ENCODE results near the gene NIFK. TPM values are rescaled to one million over a fixed set of nuclear protein-coding genes. Genes with fewer than 3 reads are reported as not detected.

Gene NIFK
- total RNA-seq, 3 donors from 2014 or later, result 28.5 to 37.4 (median 31.2) TPM

DNA sequence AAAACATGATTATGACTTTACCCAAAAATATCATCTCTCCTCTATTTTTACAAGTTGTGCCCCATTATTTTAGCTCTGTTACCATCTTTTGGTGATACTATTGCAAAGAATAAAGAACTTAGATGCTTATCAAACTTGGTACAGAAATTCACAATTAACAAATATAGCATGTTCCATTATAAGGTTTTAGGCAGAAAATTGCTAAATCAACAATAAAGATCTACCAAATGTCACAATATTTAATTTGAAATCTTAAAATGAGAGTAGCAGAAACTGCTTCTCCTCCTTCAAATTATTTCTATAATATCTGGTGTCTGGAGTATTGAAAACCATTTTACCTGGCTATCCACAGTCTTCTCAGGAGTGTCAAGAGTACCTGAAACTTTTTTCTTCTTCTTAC lies 8.7 kb downstream of the NIFK start:
- no peak for ATAC-seq
- no peak for DNase-seq
- Histone ChIP-seq H3K9me3 (no peaks in the 10 kb centered on the region), H3K4me1 (ENCODE audit: low read depth) (no peaks in the 10 kb centered on the region), H3K36me3 (ENCODE audit: low read depth) (peaks cover 16% of the 10 kb centered on the region), H3K4me3 (no peak overlapping the region)
- intact Hi-C loops (cut with DNase I, micrococcal nuclease), result loop anchor here in 1 of 2 donors (10.0 kb wide), 1 partner anchor 193 kb away; the partner anchor contains the start of gene RNU4ATAC
- TF ChIP-seq, protein P1, sequence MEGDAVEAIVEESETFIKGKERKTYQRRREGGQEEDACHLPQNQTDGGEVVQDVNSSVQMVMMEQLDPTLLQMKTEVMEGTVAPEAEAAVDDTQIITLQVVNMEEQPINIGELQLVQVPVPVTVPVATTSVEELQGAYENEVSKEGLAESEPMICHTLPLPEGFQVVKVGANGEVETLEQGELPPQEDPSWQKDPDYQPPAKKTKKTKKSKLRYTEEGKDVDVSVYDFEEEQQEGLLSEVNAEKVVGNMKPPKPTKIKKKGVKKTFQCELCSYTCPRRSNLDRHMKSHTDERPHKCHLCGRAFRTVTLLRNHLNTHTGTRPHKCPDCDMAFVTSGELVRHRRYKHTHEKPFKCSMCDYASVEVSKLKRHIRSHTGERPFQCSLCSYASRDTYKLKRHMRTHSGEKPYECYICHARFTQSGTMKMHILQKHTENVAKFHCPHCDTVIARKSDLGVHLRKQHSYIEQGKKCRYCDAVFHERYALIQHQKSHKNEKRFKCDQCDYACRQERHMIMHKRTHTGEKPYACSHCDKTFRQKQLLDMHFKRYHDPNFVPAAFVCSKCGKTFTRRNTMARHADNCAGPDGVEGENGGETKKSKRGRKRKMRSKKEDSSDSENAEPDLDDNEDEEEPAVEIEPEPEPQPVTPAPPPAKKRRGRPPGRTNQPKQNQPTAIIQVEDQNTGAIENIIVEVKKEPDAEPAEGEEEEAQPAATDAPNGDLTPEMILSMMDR (IDR thresholded peaks at IDR 0.05), result no peak

DNA sequence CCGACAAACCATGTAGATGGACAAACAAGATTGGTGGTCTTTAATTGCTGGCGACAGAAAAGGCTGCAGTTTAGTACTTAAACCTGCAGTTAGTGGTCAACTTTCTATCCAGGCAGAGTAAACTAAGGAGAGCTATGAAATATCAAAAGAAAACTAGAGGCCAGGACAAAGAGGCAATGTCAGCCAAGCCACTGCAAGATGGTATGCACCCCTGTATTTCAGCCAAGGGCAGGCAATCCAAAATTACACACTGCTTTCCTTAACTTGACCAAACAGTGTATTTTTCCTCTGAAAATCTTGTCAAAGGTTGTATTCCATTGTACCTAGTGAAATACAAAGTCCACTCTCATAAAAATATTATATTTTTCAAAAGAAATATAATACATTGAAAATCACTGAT lies 9.3 kb downstream of the NIFK start:
- TF ChIP-seq, protein P1 (IDR thresholded peaks at IDR 0.05), result no peak
- Histone ChIP-seq H3K9me3 (no peaks in the 10 kb centered on the region), H3K4me3 (no peak overlapping the region), H3K36me3 (ENCODE audit: low read depth) (peaks cover 13% of the 10 kb centered on the region), H3K4me1 (ENCODE audit: low read depth) (no peaks in the 10 kb centered on the region)
- intact Hi-C loops (cut with DNase I, micrococcal nuclease), result loop anchor here in 1 of 2 donors (10.0 kb wide), 1 partner anchor 193 kb away; the partner anchor contains the start of gene RNU4ATAC
- no peak for DNase-seq
- no peak for ATAC-seq

DNA sequence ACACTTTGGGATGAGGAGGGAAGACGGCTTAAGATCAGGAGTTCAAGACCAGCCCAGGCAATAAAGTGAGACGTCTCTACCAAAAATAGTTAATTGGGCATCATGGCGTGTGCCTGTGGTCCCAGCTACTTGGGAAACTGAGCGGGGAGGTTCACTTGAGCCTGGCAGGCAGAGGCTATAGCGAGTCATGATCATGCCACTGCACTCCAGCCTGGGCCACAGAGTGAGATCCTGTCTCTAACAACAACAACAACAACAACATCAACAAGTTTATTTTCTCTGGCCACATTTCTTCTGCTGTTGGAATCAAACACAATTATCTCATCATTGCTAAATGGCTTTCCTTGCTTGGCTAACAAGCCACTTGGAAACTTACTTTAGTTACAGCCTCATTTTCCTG lies 13.4 kb downstream of the NIFK start:
- no peaks in the 10 kb centered on the region for H3K4me1 ChIP-seq (ENCODE audit: low read depth)
- DNase-seq (no peak), ATAC-seq (no peak)
- H3K4me3 ChIP-seq, result no peak overlapping the region
- peaks cover 7% of the 10 kb centered on the region for H3K36me3 ChIP-seq (ENCODE audit: low read depth)
- no peaks in the 10 kb centered on the region for H3K9me3 ChIP-seq
- TF ChIP-seq, protein P1 (IDR thresholded peaks at IDR 0.05), result no peak
- intact Hi-C loops (cut with DNase I, micrococcal nuclease), result loop anchor here in 1 of 2 donors (10.0 kb wide), 1 partner anchor 189 kb away; the partner anchor contains the start of gene RNU4ATAC

DNA sequence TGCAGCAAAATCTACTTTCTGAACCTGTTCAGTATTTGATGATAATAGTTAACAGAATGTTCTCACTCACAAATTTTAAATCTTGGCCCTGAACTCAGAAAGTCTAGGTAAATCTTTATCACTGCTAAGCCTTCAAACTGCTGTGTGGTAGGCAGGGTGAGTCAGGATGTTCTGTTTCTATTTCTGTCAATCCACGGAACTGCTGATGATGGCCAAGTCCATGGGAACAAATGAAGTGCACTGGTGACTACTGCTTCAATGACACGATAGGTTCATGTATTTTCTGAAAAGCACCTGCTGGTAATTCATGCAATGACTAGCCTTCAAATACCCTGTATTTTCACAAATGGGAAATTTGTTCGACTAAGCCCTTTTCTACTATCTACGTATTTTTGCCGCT lies 14.2 kb downstream of the NIFK start:
- intact Hi-C loops (cut with DNase I, micrococcal nuclease), result loop anchor here in 1 of 2 donors (10.0 kb wide), 1 partner anchor 188 kb away; the partner anchor contains the start of gene RNU4ATAC
- Histone ChIP-seq H3K9me3 (no peaks in the 10 kb centered on the region), H3K4me1 (ENCODE audit: low read depth) (no peaks in the 10 kb centered on the region), H3K4me3 (no peak overlapping the region), H3K36me3 (ENCODE audit: low read depth) (no peaks in the 10 kb centered on the region)
- no peak for ATAC-seq
- no peak for DNase-seq
- TF ChIP-seq, protein P1 (IDR thresholded peaks at IDR 0.05), result no peak

DNA sequence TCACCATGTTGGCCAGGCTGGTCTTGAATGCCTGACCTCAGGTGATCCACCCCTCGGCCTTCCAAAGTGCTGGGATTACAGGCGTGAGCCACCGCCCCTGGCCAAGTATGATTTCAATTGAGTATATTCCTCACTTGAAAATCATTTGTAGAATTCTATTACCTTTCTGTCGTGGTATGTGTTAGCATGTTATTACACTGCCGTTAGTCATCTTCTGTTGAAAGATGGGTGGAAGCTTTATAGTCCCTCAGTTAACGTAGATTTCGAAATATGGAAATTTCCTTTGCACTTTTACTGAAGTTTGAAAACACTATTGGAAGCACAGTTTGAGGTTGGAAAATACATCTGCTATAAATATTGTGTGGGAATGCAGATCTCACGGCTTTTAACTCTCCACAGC lies 14.7 kb downstream of the NIFK start:
- intact Hi-C loops (cut with DNase I, micrococcal nuclease), result loop anchor here in 1 of 2 donors (10.0 kb wide), 1 partner anchor 187 kb away; the partner anchor contains the start of gene RNU4ATAC
- ATAC-seq, result no peak
- Histone ChIP-seq H3K36me3 (ENCODE audit: low read depth) (no peaks in the 10 kb centered on the region), H3K4me3 (no peak overlapping the region), H3K9me3 (no peaks in the 10 kb centered on the region), H3K4me1 (ENCODE audit: low read depth) (no peaks in the 10 kb centered on the region)
- no peak for DNase-seq
- TF ChIP-seq, protein P1 (IDR thresholded peaks at IDR 0.05), result no peak

Data from mucosa of descending colon (tissue), 3 donors.